ENCODE measurements around the gene AARS2. TPM values are rescaled to one million over a fixed set of nuclear protein-coding genes. Genes with fewer than 3 reads are reported as not detected.

Gene AARS2
- total and polyA plus RNA-seq, 9 of the 15 experiments (the other 6 are each of a cell fraction or from before 2014, with no cell fraction given): 0.97 to 34.0 (median 18.3) TPM

DNA sequence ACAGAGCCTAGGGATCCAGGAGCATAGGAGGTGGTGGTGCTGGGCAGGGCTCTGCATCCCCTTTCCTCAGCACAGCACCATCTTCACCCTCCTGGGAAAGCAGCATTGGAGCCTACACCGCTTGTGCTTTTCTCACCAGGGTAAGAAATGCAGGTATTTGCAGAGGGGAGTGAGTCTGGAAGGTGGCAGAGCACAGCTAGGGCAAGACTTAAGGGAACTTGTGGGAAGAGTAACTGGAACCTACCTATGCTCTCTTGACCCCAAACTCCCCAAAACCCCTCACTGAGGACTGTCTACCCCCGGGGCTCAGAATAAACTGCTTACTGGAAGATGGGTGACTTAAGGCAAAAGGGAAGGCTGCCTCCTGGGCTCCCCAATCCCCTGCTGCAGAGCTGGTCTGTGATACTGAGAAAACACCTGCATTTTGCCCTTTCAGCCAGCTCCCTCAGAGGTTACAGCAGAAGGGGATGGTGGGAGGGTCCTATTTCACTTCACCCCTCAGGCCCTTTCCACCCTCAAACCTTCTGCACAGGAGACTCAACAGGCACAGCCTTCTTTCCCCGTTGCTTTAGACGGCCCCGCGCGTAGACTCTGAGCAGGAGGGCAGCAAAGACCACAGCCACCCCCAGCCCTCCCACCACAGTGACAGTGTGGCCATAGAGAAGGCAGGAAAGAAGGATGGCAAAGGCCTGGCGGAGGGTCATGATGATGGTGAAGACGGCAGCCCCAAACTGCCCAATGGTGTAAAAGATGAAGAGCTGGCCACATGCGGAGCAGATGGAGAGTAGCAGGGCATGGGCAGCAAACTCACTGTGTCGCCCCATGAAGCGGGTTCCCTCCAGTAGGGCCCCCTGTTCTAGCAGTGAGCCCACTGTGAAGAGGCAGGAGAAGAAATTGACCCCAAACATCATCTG is 58.7 kb downstream of the AARS2 start (continued):
- TF ChIP-seq, protein P1, sequence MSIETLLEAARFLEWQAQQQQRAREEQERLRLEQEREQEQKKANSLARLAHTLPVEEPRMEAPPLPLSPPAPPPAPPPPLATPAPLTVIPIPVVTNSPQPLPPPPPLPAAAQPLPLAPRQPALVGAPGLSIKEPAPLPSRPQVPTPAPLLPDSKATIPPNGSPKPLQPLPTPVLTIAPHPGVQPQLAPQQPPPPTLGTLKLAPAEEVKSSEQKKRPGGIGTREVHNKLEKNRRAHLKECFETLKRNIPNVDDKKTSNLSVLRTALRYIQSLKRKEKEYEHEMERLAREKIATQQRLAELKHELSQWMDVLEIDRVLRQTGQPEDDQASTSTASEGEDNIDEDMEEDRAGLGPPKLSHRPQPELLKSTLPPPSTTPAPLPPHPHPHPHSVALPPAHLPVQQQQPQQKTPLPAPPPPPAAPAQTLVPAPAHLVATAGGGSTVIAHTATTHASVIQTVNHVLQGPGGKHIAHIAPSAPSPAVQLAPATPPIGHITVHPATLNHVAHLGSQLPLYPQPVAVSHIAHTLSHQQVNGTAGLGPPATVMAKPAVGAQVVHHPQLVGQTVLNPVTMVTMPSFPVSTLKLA (conservative IDR thresholded peaks at IDR 0.05): no peak
- TF ChIP-seq ELF4 (CRISPR knock-in tag; IDR thresholded peaks at IDR 0.05): 0 out of 2 replicates have a peak, but pooled peaks have one; percentile 4
- TF ChIP-seq POLR2AphosphoS2 (IDR thresholded peaks at IDR 0.05; ENCODE audit: low read length): peak; percentile 97
- 0 out of 2 replicates have a peak, but pooled peaks have one; percentile 34 for TF ChIP-seq LCOR (CRISPR knock-in tag; IDR thresholded peaks at IDR 0.05)
- TF ChIP-seq GABPB1 (CRISPR knock-in tag; IDR thresholded peaks at IDR 0.05): peak; percentile 33
- TF ChIP-seq ELF2 (CRISPR knock-in tag; IDR thresholded peaks at IDR 0.05): no peak
- TF ChIP-seq SAFB (IDR thresholded peaks at IDR 0.05; ENCODE audit: borderline replicate concordance, low read depth, low read length): no peak
- peak; percentile 21; the same call in 1 of the 2 replicates for TF ChIP-seq TEAD4 (IDR thresholded peaks at IDR 0.05; ENCODE audit: low read length)
- TF ChIP-seq TEAD4 (CRISPR knock-in tag; IDR thresholded peaks at IDR 0.05; ENCODE audit: borderline replicate concordance): no peak
- TF ChIP-seq, protein P2, sequence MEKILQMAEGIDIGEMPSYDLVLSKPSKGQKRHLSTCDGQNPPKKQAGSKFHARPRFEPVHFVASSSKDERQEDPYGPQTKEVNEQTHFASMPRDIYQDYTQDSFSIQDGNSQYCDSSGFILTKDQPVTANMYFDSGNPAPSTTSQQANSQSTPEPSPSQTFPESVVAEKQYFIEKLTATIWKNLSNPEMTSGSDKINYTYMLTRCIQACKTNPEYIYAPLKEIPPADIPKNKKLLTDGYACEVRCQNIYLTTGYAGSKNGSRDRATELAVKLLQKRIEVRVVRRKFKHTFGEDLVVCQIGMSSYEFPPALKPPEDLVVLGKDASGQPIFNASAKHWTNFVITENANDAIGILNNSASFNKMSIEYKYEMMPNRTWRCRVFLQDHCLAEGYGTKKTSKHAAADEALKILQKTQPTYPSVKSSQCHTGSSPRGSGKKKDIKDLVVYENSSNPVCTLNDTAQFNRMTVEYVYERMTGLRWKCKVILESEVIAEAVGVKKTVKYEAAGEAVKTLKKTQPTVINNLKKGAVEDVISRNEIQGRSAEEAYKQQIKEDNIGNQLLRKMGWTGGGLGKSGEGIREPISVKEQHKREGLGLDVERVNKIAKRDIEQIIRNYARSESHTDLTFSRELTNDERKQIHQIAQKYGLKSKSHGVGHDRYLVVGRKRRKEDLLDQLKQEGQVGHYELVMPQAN (IDR thresholded peaks at IDR 0.05; ENCODE audit: borderline replicate concordance): 0 out of 2 replicates have a peak, but pooled peaks have one; percentile 23
- TF ChIP-seq, protein P3, sequence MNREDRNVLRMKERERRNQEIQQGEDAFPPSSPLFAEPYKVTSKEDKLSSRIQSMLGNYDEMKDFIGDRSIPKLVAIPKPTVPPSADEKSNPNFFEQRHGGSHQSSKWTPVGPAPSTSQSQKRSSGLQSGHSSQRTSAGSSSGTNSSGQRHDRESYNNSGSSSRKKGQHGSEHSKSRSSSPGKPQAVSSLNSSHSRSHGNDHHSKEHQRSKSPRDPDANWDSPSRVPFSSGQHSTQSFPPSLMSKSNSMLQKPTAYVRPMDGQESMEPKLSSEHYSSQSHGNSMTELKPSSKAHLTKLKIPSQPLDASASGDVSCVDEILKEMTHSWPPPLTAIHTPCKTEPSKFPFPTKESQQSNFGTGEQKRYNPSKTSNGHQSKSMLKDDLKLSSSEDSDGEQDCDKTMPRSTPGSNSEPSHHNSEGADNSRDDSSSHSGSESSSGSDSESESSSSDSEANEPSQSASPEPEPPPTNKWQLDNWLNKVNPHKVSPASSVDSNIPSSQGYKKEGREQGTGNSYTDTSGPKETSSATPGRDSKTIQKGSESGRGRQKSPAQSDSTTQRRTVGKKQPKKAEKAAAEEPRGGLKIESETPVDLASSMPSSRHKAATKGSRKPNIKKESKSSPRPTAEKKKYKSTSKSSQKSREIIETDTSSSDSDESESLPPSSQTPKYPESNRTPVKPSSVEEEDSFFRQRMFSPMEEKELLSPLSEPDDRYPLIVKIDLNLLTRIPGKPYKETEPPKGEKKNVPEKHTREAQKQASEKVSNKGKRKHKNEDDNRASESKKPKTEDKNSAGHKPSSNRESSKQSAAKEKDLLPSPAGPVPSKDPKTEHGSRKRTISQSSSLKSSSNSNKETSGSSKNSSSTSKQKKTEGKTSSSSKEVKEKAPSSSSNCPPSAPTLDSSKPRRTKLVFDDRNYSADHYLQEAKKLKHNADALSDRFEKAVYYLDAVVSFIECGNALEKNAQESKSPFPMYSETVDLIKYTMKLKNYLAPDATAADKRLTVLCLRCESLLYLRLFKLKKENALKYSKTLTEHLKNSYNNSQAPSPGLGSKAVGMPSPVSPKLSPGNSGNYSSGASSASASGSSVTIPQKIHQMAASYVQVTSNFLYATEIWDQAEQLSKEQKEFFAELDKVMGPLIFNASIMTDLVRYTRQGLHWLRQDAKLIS (CRISPR knock-in tag; IDR thresholded peaks at IDR 0.05): peak; percentile 21; the same call in 1 of the 2 replicates
- peak; percentile 87 for TF ChIP-seq POLR2AphosphoS5 (IDR thresholded peaks at IDR 0.05; ENCODE audit: control insufficient read depth, insufficient read depth, low read depth, low read length)
- peak; percentile 72 for TF ChIP-seq SP1 (CRISPR knock-in tag; IDR thresholded peaks at IDR 0.05)
- TF ChIP-seq ZNF224 (CRISPR knock-in tag; IDR thresholded peaks at IDR 0.05): peak; percentile 39; the same call in 1 of the 2 replicates
- no peak for TF ChIP-seq ZNF133 (CRISPR knock-in tag; IDR thresholded peaks at IDR 0.05)
- TF ChIP-seq, protein P4, sequence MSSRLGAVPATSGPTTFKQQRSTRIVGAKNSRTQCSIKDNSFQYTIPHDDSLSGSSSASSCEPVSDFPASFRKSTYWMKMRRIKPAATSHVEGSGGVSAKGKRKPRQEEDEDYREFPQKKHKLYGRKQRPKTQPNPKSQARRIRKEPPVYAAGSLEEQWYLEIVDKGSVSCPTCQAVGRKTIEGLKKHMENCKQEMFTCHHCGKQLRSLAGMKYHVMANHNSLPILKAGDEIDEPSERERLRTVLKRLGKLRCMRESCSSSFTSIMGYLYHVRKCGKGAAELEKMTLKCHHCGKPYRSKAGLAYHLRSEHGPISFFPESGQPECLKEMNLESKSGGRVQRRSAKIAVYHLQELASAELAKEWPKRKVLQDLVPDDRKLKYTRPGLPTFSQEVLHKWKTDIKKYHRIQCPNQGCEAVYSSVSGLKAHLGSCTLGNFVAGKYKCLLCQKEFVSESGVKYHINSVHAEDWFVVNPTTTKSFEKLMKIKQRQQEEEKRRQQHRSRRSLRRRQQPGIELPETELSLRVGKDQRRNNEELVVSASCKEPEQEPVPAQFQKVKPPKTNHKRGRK (tag; IDR thresholded peaks at IDR 0.05): no peak
